Superior temporal gyrus (tissue), 1 donor: ENCODE measurements around the gene TUBA8.
"Not testable (repeated sequence)": the region's sequence is repeated elsewhere in the genome, so short reads cannot be mapped to it uniquely, and the experiment has no call there.

ENCODE experiments used
- DNase-seq: peaks from one replicate; pipeline ENCODE4 v3.0.0-alpha.2; 2016; ENCODE audit errors: extremely low spot score

The TUBA8 gene

GRCh38 chr22:18130018-18130417 lies 19.4 kb downstream of the TUBA8 start:
- DNase-seq = no peak

GRCh38 chr22:18130699-18131429 lies 20.3 kb downstream of the TUBA8 start:
- no peak for DNase-seq

DNA sequence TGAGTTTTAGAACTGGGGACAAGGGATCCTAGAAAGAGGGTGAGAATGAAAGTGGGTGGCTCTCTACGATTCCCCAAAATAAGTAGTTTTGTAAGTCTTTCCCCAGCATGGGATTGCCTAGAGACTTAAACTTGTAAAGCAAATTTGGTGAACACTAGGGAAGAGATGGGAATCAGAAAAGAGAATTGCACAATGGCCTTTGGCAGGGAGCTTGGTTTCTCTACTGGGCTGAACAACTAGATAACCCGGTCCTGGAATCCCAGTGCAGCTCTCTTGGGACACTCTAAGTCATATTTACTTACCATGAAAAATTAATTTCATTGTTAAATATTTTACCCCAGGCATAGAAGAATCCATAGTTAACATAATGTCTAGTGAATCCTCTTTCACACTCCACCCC lies 22.8 kb downstream of the TUBA8 start:
- no peak for DNase-seq

DNA sequence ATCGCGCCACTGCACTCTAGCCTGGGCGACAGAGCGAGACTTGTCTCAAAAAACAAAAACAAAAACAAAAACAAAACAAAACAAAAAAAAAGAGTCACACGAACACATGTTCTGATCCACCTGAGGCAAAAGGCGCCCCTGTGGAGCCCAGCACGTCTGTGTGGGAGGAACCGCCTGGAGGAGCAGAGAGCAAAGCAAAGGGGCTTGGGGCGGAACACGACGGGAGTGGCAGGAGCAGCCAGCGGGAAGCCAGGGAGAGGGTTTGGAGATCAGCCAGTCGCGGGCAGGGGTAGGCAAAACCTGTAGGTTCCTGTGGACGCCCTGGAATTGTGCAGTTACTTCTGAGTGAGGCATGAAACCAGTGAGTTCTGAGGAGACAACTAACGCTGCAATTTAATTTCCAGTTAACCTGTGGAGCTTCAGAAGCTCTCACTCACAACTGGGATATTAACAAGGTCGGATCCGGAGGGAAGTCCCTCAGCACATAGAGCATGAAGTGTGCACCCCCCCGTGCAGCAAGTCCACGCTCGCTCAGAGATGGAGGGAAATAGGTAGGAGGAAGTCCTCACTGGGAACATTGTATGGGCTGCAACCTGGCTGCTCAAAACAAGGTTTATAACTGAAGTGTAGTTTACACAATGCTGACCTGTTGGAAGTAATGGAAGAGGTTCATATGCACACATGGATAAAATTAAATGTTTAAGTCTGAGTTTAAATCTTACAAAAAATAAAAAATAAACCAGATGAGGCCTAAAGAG lies 26.1 kb downstream of the TUBA8 start:
- no peak for DNase-seq

GRCh38 chr22:18141004-18141403 lies 30.4 kb downstream of the TUBA8 start:
- not testable (repeated sequence) for DNase-seq

DNA sequence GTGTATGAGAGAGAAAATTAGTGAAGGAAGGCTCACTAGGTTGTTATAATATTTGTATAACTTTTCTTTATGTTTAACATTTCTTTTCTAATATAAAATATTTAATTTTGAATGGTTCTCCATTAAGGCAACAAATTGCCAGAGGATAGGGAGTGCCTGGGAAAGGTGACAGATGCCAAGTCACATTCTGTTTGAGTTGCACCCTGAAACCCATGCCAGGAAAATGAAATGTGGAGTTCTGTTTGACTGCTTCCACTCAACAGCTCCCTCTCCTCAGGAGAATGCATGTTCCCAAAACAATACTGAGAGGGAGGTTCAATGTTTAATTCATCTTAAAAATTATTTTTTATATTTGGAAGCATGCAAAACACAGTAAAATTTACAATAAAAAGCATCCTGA lies 33.5 kb downstream of the TUBA8 start:
- DNase-seq = no peak

- no peak for DNase-seq
Measured at GRCh38 chr22:18145676-18146388, 35.2 kb downstream of the TUBA8 start.

GRCh38 chr22:18146389-18146753 lies 35.8 kb downstream of the TUBA8 start:
- DNase-seq = no peak

GRCh38 chr22:18147791-18148190 lies 37.2 kb downstream of the TUBA8 start:
- DNase-seq = no peak

DNA sequence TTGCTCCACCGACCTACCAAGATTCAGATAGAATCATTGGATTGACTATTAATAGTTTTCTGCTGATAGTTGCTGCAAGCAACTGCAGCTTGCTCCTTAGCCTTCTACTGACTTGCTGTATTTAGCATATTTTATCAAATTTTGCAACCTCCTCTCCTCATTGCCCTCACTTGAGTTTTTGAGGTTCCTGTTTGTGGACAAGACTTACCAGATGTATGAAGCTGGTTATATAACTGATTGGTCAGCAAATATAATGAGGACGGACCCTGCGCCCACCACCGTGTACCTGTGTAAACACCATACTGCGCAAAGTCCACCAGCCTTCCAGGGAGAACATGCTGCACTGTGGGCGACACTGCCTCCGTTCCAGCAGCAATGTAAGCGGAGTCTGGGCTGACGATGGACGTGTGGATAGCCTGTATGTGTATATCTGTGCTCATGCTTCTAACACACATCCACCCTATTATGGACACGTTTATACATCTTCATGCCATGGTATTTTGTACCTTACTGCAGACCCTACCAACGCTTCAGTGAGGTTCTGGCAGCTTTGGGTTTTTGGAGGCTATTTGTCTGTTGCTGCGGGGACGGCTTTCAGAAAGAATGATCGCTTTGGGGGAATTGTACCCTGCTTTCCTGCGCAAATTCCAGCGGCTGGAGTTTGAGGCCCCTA lies 37.8 kb downstream of the TUBA8 start:
- DNase-seq = no peak

- DNase-seq = no peak
Measured at GRCh38 chr22:18152519-18152918, 41.9 kb downstream of the TUBA8 start.

DNA sequence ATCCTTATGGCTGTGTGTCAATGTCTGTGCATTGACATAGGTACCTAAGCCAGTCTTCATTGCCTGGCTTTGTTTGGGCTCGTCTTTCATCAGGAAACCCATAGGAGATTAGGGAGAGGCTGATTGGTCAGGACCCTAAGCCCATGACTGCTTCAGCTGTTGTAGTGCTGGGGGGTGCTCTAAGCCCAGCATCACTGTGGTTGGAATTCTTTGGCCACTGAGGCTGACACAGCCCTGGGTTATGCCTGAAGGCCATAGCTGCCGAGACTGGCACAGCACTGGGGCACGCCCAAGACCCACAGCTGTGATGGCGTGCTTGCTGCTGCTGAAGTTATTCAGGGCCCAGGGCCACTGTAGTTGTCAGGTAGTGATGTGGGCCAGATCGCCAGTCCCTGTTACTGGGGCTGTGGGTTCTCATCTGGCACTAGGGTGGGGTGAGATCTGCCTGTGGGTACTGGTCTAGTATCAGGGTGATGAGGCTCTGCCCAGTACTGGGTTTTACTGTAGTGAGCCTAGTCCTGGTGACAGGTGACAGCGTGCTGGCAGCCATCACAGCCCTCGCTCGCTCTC lies 44.3 kb downstream of the TUBA8 start:
- DNase-seq = no peak

GRCh38 chr22:18155546-18155945 lies 44.9 kb downstream of the TUBA8 start:
- DNase-seq = not testable (repeated sequence)

GRCh38 chr22:18156878-18157713 lies 46.5 kb downstream of the TUBA8 start:
- peak; percentile 87 for DNase-seq

GRCh38 chr22:18157714-18158028 lies 47.1 kb downstream of the TUBA8 start:
- no peak for DNase-seq

DNA sequence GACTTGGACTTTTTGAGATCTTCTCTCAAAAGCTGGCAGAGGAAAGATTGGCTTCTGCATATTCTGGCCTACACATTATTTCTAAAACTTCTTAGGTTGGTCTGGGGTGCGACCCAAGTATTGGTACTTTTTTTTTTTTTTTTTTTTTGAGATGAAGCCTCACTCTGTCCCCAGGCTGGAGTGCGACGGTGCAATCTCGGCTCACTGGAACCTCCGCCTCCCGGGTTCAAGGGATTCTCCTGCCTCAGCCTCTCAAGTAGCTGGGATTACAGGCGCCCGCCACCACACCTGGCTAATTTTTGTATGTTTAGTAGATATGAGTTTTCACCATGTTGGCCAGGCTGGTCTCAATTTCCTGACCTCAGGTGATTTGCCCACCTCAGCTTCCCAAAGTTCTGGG lies 50.0 kb downstream of the TUBA8 start:
- not testable (repeated sequence) for DNase-seq

- not testable (repeated sequence) for DNase-seq
Measured at GRCh38 chr22:18163843-18164242, 53.2 kb downstream of the TUBA8 start.

GRCh38 chr22:18164584-18164983 lies 54.0 kb downstream of the TUBA8 start:
- DNase-seq = not testable (repeated sequence)

GRCh38 chr22:18165356-18165755 lies 54.7 kb downstream of the TUBA8 start:
- DNase-seq = not testable (repeated sequence)

DNA sequence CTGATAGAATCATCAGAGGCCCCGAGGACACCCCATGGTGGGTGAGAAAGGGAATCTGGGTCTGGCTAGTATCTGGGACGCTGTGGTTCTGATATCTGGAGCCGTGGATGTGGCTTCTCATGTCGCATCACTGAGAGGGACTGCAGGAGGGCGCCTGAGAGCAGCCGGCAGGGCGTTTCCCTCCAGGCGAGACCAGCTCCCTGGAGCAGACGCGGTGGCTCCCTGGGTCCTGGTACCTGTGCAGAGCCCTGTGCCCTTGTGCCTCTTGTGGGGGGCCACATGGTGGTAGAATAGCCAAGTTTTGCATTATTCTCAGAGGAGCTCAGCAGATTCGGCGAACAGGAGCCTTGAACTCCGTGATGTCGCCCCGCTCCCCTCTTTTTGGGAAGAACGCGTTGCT lies 59.7 kb downstream of the TUBA8 start:
- DNase-seq = not testable (repeated sequence)

DNA sequence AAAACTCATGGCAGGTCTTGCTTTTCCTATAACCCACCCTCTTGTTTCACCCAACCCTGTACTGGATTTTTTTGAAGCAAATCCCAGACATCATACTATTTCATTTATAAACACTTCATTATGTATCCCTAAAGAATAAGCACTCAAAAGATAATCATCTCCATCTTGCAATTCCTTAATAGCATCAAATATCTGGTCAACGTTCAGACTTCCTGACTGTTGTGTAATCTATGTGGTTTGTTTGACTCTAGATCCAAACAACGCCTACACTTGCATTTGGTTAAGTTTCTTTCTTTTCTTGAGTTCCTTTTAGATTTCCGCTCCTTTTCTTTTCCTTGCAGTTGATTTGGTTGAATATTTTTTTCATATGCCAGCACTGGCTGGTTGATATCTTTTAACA lies 61.6 kb downstream of the TUBA8 start:
- not testable (repeated sequence) for DNase-seq
